GM12874 (cell line): ENCODE results near the gene ZNF821.

Experiments used
- TF ChIP-seq, protein P1 (sequence below): IDR thresholded peaks from 2 replicates; pipeline ENCODE4 v1.5.1; 2011; ENCODE audit warnings: low read depth, mild to moderate bottlenecking, control low read depth, low read length, moderate library complexity; ENCODE audit not compliant: insufficient read depth

ZNF821 gene

DNA sequence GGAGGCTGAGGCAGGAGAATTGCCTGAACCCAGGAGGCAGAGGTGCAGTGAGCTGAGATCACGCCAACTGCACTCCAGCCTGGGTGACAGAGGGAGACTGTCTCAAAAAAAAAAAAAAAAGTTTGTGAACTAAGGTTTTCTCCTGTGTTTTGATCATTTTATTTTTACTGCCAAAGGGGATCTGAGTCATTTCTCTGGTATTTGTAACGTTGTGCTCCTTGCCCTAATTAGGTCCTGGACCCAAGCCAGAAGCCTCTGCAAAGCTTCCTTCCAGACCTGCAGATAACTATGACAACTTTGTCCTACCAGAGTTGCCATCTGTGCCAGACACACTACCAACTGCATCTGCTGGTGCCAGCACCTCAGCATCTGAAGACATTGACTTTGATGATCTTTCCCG lies 43.4 kb upstream of the ZNF821 start:
- TF ChIP-seq, protein P1, sequence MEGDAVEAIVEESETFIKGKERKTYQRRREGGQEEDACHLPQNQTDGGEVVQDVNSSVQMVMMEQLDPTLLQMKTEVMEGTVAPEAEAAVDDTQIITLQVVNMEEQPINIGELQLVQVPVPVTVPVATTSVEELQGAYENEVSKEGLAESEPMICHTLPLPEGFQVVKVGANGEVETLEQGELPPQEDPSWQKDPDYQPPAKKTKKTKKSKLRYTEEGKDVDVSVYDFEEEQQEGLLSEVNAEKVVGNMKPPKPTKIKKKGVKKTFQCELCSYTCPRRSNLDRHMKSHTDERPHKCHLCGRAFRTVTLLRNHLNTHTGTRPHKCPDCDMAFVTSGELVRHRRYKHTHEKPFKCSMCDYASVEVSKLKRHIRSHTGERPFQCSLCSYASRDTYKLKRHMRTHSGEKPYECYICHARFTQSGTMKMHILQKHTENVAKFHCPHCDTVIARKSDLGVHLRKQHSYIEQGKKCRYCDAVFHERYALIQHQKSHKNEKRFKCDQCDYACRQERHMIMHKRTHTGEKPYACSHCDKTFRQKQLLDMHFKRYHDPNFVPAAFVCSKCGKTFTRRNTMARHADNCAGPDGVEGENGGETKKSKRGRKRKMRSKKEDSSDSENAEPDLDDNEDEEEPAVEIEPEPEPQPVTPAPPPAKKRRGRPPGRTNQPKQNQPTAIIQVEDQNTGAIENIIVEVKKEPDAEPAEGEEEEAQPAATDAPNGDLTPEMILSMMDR = no peak

DNA sequence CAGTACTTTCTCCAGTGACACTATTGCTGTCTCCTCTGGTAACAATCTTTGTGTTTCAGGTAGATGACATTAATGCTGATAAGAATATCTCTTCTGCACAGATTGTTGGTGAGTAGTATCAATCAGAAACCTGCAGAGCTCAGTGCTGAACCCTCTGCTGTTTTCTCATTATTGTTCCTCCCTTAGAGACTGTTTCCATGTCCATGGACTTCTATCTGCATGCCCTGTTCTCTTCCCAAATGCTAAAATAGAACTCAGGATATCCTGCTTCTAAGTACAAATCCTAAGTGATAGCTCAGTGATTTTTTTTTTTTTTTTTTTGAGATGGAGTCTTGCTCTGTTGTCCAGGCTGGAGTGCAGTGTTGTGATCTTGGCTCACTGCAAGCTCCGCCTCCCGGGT lies 40.7 kb upstream of the ZNF821 start:
- TF ChIP-seq, protein P1 = no peak

DNA sequence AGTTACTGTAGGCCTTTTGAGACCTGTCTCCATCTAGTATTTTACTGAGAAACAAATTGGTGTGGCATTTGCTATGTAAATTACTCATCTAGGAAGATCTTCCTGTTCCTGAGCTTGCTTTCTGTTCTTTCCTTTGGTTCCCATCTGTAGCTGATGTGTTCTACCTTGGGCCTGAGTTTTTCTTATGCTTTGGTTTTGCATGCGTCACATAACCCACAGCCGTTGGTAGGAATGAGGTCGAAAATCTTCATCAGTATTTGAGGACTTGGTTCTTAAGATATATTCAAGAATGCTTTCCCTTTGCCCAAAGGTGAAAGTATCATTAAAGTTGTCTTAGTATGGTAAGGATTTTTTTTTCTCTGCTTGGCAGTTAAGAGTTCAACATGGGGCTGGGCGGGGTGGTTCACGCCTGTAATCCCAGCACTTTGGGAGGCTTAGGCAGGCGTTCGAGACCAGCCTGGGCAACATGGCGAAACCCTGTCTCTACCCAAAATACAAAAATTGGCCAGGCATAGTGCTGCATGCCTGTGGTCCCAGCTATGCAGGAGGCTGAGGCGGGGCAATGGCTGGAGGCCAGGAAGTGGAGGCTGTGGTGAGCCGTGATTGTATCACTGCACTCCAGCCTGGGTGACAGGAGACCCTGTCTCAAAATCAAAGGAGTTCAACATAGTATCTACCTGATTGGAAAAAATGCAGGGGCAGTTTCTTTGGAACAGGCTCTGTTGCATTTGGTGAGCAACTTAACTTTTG lies 40.1 kb upstream of the ZNF821 start:
- TF ChIP-seq, protein P1 = no peak

DNA sequence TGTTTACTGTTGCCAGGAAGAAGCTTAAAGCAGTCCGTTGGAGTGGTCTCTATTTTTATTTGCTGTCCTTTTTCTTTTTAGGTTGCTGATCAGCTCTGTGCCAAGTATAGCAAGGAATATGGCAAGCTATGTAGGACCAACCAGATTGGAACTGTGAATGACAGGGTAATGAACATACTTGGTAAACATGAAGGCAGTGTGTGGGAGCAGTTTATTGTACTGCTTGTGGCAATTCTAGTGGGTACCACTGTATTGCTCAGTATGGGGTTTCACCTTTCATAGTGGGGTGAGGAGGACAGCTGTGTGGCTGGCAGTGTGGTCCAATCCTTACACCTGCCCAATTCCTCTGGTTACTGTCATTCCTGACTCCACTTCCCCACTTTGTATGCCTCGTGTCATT lies 36.7 kb upstream of the ZNF821 start:
- TF ChIP-seq, protein P1 = no peak

DNA sequence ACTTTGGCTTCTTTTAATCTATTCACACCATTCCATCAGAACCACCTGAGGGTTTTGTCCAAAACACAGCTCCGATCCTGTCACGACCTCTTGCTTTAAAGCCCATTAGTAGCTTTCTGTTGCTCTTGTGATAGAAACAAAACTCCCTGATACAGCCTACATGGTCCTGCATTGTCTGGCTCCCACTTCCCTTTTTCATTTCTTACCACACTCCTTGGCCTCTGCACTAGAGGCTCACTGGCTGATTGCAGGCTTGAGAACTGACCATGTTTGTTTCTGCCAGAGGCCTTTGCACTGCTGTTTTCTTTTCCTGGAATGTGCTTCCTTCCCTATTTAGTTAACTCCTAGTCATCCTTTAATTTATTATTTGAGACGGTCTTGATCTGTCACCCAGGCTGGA lies 35.1 kb upstream of the ZNF821 start:
- TF ChIP-seq, protein P1 = no peak

DNA sequence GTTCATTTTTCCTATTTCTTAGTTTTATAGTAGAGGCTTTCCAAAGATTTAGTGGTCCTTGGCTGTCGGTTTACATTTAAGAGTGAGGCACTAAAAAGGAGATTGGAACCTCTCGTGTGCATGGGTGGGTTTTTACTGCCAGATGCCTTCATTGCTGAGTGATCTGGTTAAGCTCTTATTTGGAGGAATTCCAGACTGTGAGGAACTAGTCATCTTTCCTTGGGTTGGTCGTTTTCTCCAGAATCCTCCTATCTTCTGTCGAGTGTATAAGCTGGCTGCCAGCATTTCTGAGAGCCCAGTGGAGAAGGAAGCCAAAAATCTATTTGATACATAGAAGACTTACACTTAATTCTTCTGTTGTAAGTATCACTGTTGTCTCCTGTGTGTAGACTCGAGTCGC lies 33.9 kb upstream of the ZNF821 start:
- TF ChIP-seq, protein P1 = no peak

DNA sequence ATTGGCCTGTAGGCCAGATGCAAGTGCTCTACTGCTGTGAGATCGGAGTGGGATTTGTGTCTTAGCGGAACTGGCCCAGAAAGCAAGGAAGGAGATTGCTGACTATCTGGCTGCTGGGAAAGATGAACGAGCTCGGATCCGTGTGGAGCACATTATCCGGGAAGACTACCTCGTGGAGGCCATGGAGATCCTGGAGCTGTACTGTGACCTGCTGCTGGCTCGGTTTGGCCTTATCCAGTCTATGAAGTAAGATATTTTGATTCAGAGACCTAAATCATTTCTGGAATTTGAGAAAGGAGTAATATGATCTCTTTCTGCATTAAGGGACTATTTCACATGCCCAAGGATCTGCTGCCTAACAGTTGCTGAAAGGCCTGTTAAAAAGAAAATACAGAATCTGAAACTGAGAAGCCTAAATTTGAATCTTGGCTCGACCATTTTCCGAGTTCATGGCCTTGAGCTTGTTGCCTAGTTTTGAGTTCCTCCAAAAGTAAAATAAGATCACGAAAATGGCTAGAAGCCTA lies 32.5 kb upstream of the ZNF821 start:
- TF ChIP-seq, protein P1 = no peak
